Osteocyte (in vitro differentiated cells): Measurements from ENCODE around the gene TAS2R50. TPM values are rescaled to one million over a fixed set of nuclear protein-coding genes. Genes with fewer than 3 reads are reported as not detected.

Source experiments
- DNase-seq: peaks from one replicate; pipeline ENCODE4 v3.0.0; 2021; ENCODE audit warnings: mixed read lengths; ENCODE audit not compliant: unreplicated experiment; ENCODE audit errors: extremely low spot score
- H3K27ac Mint-ChIP-seq: one replicate; pipeline ENCODE4 v1.8.0; 2021; ENCODE audit warnings: mild to moderate bottlenecking, mixed read lengths; ENCODE audit not compliant: unreplicated experiment
- H3K27me3 Mint-ChIP-seq: one replicate; pipeline ENCODE4 v1.8.0; 2021; ENCODE audit warnings: mixed read lengths; ENCODE audit not compliant: unreplicated experiment
- H3K36me3 Mint-ChIP-seq: one replicate; pipeline ENCODE4 v1.8.0; 2021; ENCODE audit warnings: mixed read lengths; ENCODE audit not compliant: unreplicated experiment
- H3K4me1 Mint-ChIP-seq: one replicate; pipeline ENCODE4 v1.8.0; 2021; ENCODE audit warnings: mixed read lengths; ENCODE audit not compliant: unreplicated experiment
- H3K4me3 Mint-ChIP-seq: one replicate; pipeline ENCODE4 v1.8.0; 2021; ENCODE audit warnings: mild to moderate bottlenecking, moderate library complexity, mixed read lengths; ENCODE audit not compliant: unreplicated experiment
- H3K9me3 Mint-ChIP-seq: one replicate; pipeline ENCODE4 v1.8.0; 2021; ENCODE audit warnings: mixed read lengths; ENCODE audit not compliant: unreplicated experiment
- total RNA-seq: library from RNA; stranded (reverse); gene quantifications from 2 replicates; pipeline ENCODE4 v1.2.1, GENCODE V29; 2021
- TF ChIP-seq, protein P1 (sequence below): fragments of 200-600 bp; sonication (generic); IDR thresholded peaks from 2 replicates; pipeline ENCODE4 v1.5.0; 2021; ENCODE audit warnings: antibody characterized with exemption, mild to moderate bottlenecking, moderate library complexity

TAS2R50 gene
- total RNA-seq, 1 donor from 2014 or later: 1.6 TPM

DNA sequence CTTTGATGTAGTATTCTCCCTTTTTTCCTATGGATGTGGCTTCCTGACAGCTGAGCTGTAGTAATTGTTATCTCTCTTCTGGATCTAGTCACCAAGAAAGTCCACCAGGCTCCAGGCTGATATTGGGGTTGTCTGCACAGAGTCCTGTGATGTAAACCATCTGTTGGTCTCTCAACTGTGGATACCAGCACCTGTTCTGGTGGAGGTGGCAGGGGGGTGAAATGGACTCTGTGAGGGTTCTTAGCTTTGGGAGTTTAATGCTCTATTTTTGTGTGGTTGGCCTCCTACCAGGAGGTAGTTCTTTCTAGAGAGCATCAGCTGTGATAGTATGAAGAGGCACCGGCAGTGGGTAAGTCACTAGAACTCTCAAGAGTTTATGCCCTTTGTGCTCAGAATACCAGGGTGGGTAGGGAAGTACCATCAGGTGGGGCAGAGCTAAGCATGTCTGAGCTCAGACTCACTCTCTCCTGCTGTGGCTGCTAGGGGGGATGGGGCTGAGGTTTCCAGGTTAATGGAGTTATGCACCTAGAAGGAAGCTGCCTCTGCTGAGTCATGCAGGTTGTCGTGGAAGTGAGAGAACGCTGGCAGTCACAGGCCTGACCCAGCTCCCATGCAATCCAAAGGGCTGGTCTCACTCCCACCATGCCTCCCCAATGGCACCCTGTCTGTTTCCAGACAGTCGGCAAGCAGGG, 44.6 kb downstream of the TAS2R50 start:
- no peak overlapping the region for H3K4me3 Mint-ChIP-seq
- peaks cover 9% of the 10 kb centered on the region for H3K36me3 Mint-ChIP-seq
- no peaks in the 10 kb centered on the region for H3K4me1 Mint-ChIP-seq
- no peak for DNase-seq
- TF ChIP-seq, protein P1, sequence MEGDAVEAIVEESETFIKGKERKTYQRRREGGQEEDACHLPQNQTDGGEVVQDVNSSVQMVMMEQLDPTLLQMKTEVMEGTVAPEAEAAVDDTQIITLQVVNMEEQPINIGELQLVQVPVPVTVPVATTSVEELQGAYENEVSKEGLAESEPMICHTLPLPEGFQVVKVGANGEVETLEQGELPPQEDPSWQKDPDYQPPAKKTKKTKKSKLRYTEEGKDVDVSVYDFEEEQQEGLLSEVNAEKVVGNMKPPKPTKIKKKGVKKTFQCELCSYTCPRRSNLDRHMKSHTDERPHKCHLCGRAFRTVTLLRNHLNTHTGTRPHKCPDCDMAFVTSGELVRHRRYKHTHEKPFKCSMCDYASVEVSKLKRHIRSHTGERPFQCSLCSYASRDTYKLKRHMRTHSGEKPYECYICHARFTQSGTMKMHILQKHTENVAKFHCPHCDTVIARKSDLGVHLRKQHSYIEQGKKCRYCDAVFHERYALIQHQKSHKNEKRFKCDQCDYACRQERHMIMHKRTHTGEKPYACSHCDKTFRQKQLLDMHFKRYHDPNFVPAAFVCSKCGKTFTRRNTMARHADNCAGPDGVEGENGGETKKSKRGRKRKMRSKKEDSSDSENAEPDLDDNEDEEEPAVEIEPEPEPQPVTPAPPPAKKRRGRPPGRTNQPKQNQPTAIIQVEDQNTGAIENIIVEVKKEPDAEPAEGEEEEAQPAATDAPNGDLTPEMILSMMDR: no peak
- H3K27me3 Mint-ChIP-seq: no peaks in the 10 kb centered on the region
- peaks cover 29% of the 10 kb centered on the region for H3K9me3 Mint-ChIP-seq
- no peak overlapping the region for H3K27ac Mint-ChIP-seq

- Mint-ChIP-seq H3K4me3 (no peak overlapping the region), H3K27ac (no peak overlapping the region), H3K9me3 (peaks cover 22% of the 10 kb centered on the region), H3K4me1 (no peaks in the 10 kb centered on the region), H3K36me3 (peaks cover 4% of the 10 kb centered on the region), H3K27me3 (no peaks in the 10 kb centered on the region)
- DNase-seq: no peak
- TF ChIP-seq, protein P1: no peak
Measured at GRCh38 chr12:10941369-10941768, 45.3 kb downstream of the TAS2R50 start.

GRCh38 chr12:10940389-10940788, 46.3 kb downstream of the TAS2R50 start:
- peaks cover 3% of the 10 kb centered on the region for H3K36me3 Mint-ChIP-seq
- DNase-seq: no peak
- no peak overlapping the region for H3K27ac Mint-ChIP-seq
- TF ChIP-seq, protein P1: no peak
- H3K9me3 Mint-ChIP-seq: peaks cover 15% of the 10 kb centered on the region
- H3K4me1 Mint-ChIP-seq: no peaks in the 10 kb centered on the region
- H3K27me3 Mint-ChIP-seq: no peaks in the 10 kb centered on the region
- no peak overlapping the region for H3K4me3 Mint-ChIP-seq

GRCh38 chr12:10939163-10939562, 47.5 kb downstream of the TAS2R50 start, which contains the start of gene TAS2R14:
Gene TAS2R14 (minus strand): TSS chr12:10939263. CDS start chr12:10939207, 56 bp downstream.
- no peaks in the 10 kb centered on the region for H3K4me1 Mint-ChIP-seq
- peaks cover 8% of the 10 kb centered on the region for H3K9me3 Mint-ChIP-seq
- TF ChIP-seq, protein P1: no peak
- H3K4me3 Mint-ChIP-seq: no peak within 1 kb of the TSS
- no peak within 1 kb of the TSS for H3K27ac Mint-ChIP-seq
- DNase-seq: no peak
- H3K27me3 Mint-ChIP-seq: no peaks in the 10 kb centered on the region
- H3K36me3 Mint-ChIP-seq: no peaks in the 10 kb centered on the region

GRCh38 chr12:10936506-10936905, 50.2 kb downstream of the TAS2R50 start:
- Mint-ChIP-seq H3K36me3 (no peaks in the 10 kb centered on the region), H3K27me3 (no peaks in the 10 kb centered on the region), H3K9me3 (no peaks in the 10 kb centered on the region), H3K4me1 (no peaks in the 10 kb centered on the region), H3K27ac (no peak overlapping the region), H3K4me3 (no peak overlapping the region)
- no peak for DNase-seq
- TF ChIP-seq, protein P1: no peak

Other genes with a start within 250 kb of the TAS2R50 start
- gene TAS2R7, start 184.3 kb downstream of the TAS2R50 start, total RNA-seq: not detected in 2 replicates
- gene TAS2R8, start 179.6 kb downstream of the TAS2R50 start, total RNA-seq: 0.50 TPM in 1 of 2 replicates, not detected in the other
- 0.34 TPM in 1 of 2 replicates, not detected in the other for gene TAS2R9, start 176.7 kb downstream of the TAS2R50 start, total RNA-seq
- gene TAS2R10, start 160.6 kb downstream of the TAS2R50 start, total RNA-seq: 0.84 and 1.5 TPM in 2 replicates
- gene PRR4, start 137.4 kb downstream of the TAS2R50 start, total RNA-seq: 2.2 and 4.4 TPM in 2 replicates
- gene PRH1, start 102.7 kb downstream of the TAS2R50 start, total RNA-seq: 18.4 and 19.1 TPM in 2 replicates
- 1.2 and 2.4 TPM in 2 replicates for gene TAS2R13, start 77.3 kb downstream of the TAS2R50 start, total RNA-seq
- not detected in 2 replicates for gene PRH2, start 57.7 kb downstream of the TAS2R50 start, total RNA-seq
- 2.7 and 3.8 TPM in 2 replicates for gene TAS2R14, start 47.6 kb downstream of the TAS2R50 start, total RNA-seq
- 2.3 and 2.8 TPM in 2 replicates for gene TAS2R20, start 11.4 kb upstream of the TAS2R50 start, total RNA-seq
- 3.7 and 5.2 TPM in 2 replicates for gene TAS2R19, start 35.7 kb upstream of the TAS2R50 start, total RNA-seq
- gene TAS2R31, start 44.5 kb upstream of the TAS2R50 start, total RNA-seq: 2.3 and 4.9 TPM in 2 replicates
- gene TAS2R46, start 75.4 kb upstream of the TAS2R50 start, total RNA-seq: 1.3 and 1.5 TPM in 2 replicates
- 0.86 and 1.0 TPM in 2 replicates for gene TAS2R43, start 105.4 kb upstream of the TAS2R50 start, total RNA-seq
- 2.6 and 3.4 TPM in 2 replicates for gene TAS2R30, start 147.7 kb upstream of the TAS2R50 start, total RNA-seq
- 9.7 TPM in 2 replicates for gene SMIM10L1, start 184.3 kb upstream of the TAS2R50 start, total RNA-seq
- not detected in 2 replicates for gene TAS2R42, start 200.0 kb upstream of the TAS2R50 start, total RNA-seq